ENCODE measurements around the gene LPP. TPM values are rescaled to one million over a fixed set of nuclear protein-coding genes. Genes with fewer than 3 reads are reported as not detected.

LPP gene
- total RNA-seq, 1 donor, result 196 TPM

GRCh38 chr3:188174317-188175044 is 20.5 kb downstream of the LPP start:
- no peak for DNase-seq (ENCODE audit: low read depth)
- TF ChIP-seq CTCF (IDR thresholded peaks at IDR 0.05; ENCODE audit: insufficient read depth, low read depth, low read length), result no peak
- no peak overlapping the region for H3K4me3 ChIP-seq (ENCODE audit: low read depth, low read length)

DNA sequence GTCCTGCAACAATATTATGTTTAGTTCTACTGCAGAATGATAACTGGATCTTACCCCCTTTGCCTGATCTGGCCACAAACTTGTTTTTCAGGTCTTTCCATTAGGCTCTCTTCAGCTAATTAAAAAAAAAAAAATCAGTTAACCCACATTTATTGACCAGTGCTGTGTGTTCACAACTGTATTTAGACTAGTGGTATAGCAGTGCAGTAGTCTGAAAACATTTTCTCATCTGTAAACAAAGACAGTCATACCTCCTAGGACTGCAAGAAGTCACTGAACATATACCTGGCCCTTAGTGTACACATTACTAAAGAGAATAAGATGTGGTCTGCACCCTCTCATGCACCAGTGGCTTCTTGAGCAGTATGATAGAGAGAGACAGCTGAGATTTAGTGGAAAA is 22.5 kb downstream of the LPP start:
- DNase-seq (ENCODE audit: low read depth), result no peak
- TF ChIP-seq CTCF (IDR thresholded peaks at IDR 0.05; ENCODE audit: insufficient read depth, low read depth, low read length), result no peak
- no peak overlapping the region for H3K4me3 ChIP-seq (ENCODE audit: low read depth, low read length)

DNA sequence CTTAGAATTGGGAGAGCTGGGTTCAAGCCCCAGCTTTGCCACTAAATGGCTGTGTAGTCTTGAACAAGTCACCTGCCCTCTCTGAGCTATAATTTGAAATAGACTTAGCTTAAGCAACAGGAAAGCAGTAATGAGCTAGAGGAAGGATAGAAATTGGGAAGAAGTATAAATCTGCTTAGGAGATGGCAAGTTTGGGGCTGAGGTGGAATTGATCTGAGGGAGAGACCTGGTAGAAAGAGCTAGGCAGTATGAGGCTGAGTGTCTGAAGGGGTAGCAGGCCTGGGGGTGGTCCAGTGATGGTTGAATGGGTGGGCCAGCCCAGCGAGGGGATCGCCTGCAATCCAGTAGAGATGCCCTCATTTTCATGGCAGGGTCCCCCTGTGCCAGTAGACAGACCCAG is 22.9 kb downstream of the LPP start:
- H3K4me3 ChIP-seq (ENCODE audit: low read depth, low read length), result no peak overlapping the region
- TF ChIP-seq CTCF (IDR thresholded peaks at IDR 0.05; ENCODE audit: insufficient read depth, low read depth, low read length), result no peak
- no peak for DNase-seq (ENCODE audit: low read depth)

- H3K4me3 ChIP-seq (ENCODE audit: low read depth, low read length), result no peak overlapping the region
- DNase-seq (ENCODE audit: low read depth), result no peak
- no peak for TF ChIP-seq CTCF (IDR thresholded peaks at IDR 0.05; ENCODE audit: insufficient read depth, low read depth, low read length)
These were observed 23.8 kb downstream of the LPP start for GRCh38 chr3:188177721-188178120.

DNA sequence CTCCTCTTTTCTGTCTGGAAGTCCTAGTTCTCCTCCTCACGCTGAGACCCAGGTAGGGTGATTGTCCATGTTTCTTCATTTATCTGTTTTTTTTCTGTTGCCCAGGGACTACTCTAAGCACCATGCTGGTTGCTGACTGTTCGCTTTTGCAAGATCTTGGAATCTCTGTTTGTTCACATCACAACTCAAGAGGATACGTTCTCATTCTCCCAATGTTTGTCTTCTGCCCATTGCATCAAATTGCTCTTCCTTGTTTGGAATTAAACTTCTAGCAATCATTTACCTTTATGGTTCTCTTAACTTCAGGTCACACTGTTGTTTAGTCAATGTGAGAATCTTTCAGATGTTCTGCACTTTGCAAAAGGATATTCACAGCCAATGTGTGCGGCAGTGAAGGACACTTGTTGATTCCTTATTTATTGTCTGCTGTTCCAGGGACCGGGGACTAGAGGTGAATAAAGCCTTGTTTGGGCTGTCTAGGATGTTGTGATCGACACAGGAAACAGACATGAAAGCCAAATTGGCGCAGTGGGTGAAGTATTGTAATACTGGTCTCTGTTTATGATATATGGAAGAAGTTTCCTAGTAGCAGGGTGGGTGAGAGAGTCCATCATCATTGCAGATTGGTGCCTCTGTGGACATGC is 24.5 kb downstream of the LPP start:
- no peak overlapping the region for H3K4me3 ChIP-seq (ENCODE audit: low read depth, low read length)
- DNase-seq (ENCODE audit: low read depth), result no peak
- no peak for TF ChIP-seq CTCF (IDR thresholded peaks at IDR 0.05; ENCODE audit: insufficient read depth, low read depth, low read length)

GRCh38 chr3:188179006-188179966 is 25.3 kb downstream of the LPP start:
- no peak overlapping the region for H3K4me3 ChIP-seq (ENCODE audit: low read depth, low read length)
- no peak for DNase-seq (ENCODE audit: low read depth)
- peak; percentile 10 for TF ChIP-seq CTCF (IDR thresholded peaks at IDR 0.05; ENCODE audit: insufficient read depth, low read depth, low read length)
